Pancreas (tissue), 10 donors: ENCODE results near the gene CCSER1. TPM values are rescaled to one million over a fixed set of nuclear protein-coding genes. Genes with fewer than 3 reads are reported as not detected.

Source experiments
- ATAC-seq, 4 donors: fragments of 200-7000 bp; cut with Tn5 transposase; one replicate each; pipeline versions ENCODE4 v1.8.0 to v1.9.1; 2020; ENCODE audit warnings: mild to moderate bottlenecking in 4 of 4, moderate library complexity in 4 of 4
- DNase-seq, 6 donors: peaks; one replicate each; pipeline ENCODE4 v3.0.0-alpha.2; 2020
- FAIRE-seq: peaks from 2 replicates; lab custom pipeline; 2012; peaks lifted over from hg19 to GRCh38; lab: Jason Lieb, UNC
- H3K27ac ChIP-seq, 4 donors: fragments of 200-600 bp; sonication (generic); 1 replicate in 3 of 4; 2 replicates in 1 of 4; pipeline versions ENCODE4 v1.5.0 to v1.8.0; 2020
- H3K27me3 ChIP-seq, 4 donors: fragments of 200-600 bp; one replicate each; pipeline ENCODE4 v1.8.0; 2021
- H3K36me3 ChIP-seq, 3 donors: fragments of 200-600 bp; sonication (generic) in 1 of 3; one replicate each; pipeline versions ENCODE4 v1.5.0 to v1.8.0; 2020 to 2021
- H3K4me1 ChIP-seq, 3 donors: fragments of 200-600 bp; one replicate each; pipeline ENCODE4 v1.8.0; 2021
- H3K4me3 ChIP-seq, 4 donors: fragments of 200-600 bp; sonication (generic) in 2 of 4; one replicate each; pipeline versions ENCODE4 v1.5.0 to v1.8.0; 2020 to 2021
- H3K9me3 ChIP-seq, 4 donors: fragments of 200-600 bp; one replicate each; pipeline ENCODE4 v1.8.0; 2021
- CTCF ChIP-seq, 4 donors: fragments of 200-600 bp; sonication (generic) in 3 of 4; IDR thresholded peaks; one replicate each; pipeline versions ENCODE4 v1.5.0 to v1.8.0; 2021; ENCODE audit warnings: antibody characterized with exemption in 4 of 4
- WGBS, 2 donors: extraction: QIAGEN DNeasy Blood & Tissue Kit; methylation state at CpG; one replicate each; pipeline ENCODE4 v1.1.7; 2013; 5-methylcytosine and 5-hydroxymethylcytosine counted together
- intact Hi-C, 3 donors: fragments of 100-400 bp; cut with DNase I; formaldehyde crosslinking; loops; one replicate each; pipeline versions ENCODE4 v1.11.1 to v1.14.2; 2022
- polyA plus RNA-seq, 2 donors: library from polyadenylated mRNA; stranded (reverse); fragments of 200-250 nt; gene quantifications; one replicate each; pipeline ENCODE4 v1.2.3, GENCODE V29; 2013
- total RNA-seq, 6 donors: library from RNA; stranded (reverse); fragmentation: NEBNext Ultra II Directional in 4 of 6; extraction: Animal tissue kit (Norgen Biotek cat#: 25700) in 4 of 6; gene quantifications; one replicate each; pipeline versions ENCODE4 v1.2.1 to v1.2.4, GENCODE V29; 2021 to 2023
- donor health status: healthy with polysubstance abuse.
- donor health status: DM: no; HTN: no; CAD: no; lungs with moderate emphysema.
- donor health status: DM: no; HTN: no; CAD: no.
- donor health status: control.
- donor health status: control.
- donor health status: Bipolar disorder and iron deficiency.
- donor health status: DM: yes; HTN: yes; CAD: no.
- donor health status: DM: no; HTN: no; CAD: no.
- donor health status: DM: no; HTN: no; CAD: no.
- donor health status: DM: yes; HTN: yes; CAD: no.

The CCSER1 gene
- total and polyA plus RNA-seq, 8 donors = 0.99 to 12.7 (median 5.1) TPM

DNA sequence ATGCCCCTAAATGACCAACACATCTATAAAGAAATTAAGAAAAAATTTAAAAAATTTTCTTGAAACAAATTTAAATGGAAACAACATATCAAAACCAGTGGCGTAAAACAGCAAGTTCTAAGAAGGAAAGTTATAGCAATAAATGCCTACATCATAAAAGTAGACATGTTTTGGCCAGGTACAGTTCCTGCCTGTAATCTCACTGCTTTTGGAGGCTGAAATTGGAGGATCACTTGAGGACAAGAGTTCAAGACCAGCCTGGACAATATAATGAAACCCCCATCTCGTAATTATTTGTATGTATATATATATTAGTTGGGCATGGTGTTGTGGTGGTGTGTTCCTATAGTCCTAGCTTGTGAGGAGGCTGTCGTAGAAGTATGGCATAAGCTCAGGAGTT, 1504.1 kb downstream of the CCSER1 start:
- H3K27ac ChIP-seq = no peak overlapping the region
- no peaks in the 10 kb centered on the region for H3K27me3 ChIP-seq
- intact Hi-C loops = no loop called here
- H3K9me3 ChIP-seq = no peaks in the 10 kb centered on the region
- TF ChIP-seq CTCF (IDR thresholded peaks at IDR 0.05) = no peak
- WGBS, 2 donors = 80 to 86% methylated on average over 3 of the region's 3 CpGs
- H3K4me1 ChIP-seq = no peaks in the 10 kb centered on the region
- DNase-seq (no peak), FAIRE-seq (no peak), ATAC-seq (no peak)
- H3K4me3 ChIP-seq = no peak overlapping the region
- no peaks in the 10 kb centered on the region for H3K36me3 ChIP-seq

GRCh38 chr4:91636083-91636482, 1508.9 kb downstream of the CCSER1 start:
- no peaks in the 10 kb centered on the region for H3K27me3 ChIP-seq
- no peak for FAIRE-seq
- no peak for ATAC-seq
- no peaks in the 10 kb centered on the region for H3K36me3 ChIP-seq
- no peaks in the 10 kb centered on the region for H3K9me3 ChIP-seq
- no peak overlapping the region for H3K27ac ChIP-seq
- no peaks in the 10 kb centered on the region for H3K4me1 ChIP-seq
- intact Hi-C loops = no loop called here
- no peak overlapping the region for H3K4me3 ChIP-seq
- DNase-seq = no peak
- TF ChIP-seq CTCF (IDR thresholded peaks at IDR 0.05) = no peak
- 57 to 61% methylated on average over 4 of the region's 4 CpGs for WGBS, 2 donors

Other genes starting within 250 kb of the CCSER1 start
- gene MMRN1, start 232.5 kb upstream of the CCSER1 start, total RNA-seq = 1 to 10 TPM in 4 of 6 donors, under 1 TPM in 2; 0.56 to 5.4 (median 2.9) TPM
- gene MMRN1, start 232.5 kb upstream of the CCSER1 start, polyA plus RNA-seq = 1 to 10 TPM; 2.7 to 7.1 TPM